Epithelial cell of proximal tubule (primary cell): ENCODE data around the gene CSRP3. TPM values are rescaled to one million over a fixed set of nuclear protein-coding genes. Genes with fewer than 3 reads are reported as not detected.
A peak's percentile ranks its signal among the peaks of the same experiment; 100 is the strongest.

Source experiments
- DNase-seq: peaks from one replicate; pipeline ENCODE4 v3.0.0-alpha.2; 2011; ENCODE audit warnings: low read depth
- H3K4me3 ChIP-seq: 2 replicates; pipeline ENCODE4 v1.5.1; 2011; ENCODE audit warnings: low read depth, mild to moderate bottlenecking, low read length
- CTCF ChIP-seq: conservative IDR thresholded peaks from 2 replicates; pipeline ENCODE4 v1.5.1; 2012; ENCODE audit warnings: low read depth, mild to moderate bottlenecking, low read length
- total RNA-seq: library from RNA; depleted of rRNA; stranded (reverse); fragments of >200 nt; gene quantifications from 2 replicates; pipeline ENCODE4 v1.2.3, GENCODE V29; 2015

CSRP3 gene
- total RNA-seq, 1 donor from 2014 or later = not detected

GRCh38 chr11:19243143-19243542 lies 41.4 kb upstream of the CSRP3 start:
- DNase-seq = no peak
- H3K4me3 ChIP-seq = no peak overlapping the region
- no peak for TF ChIP-seq CTCF

GRCh38 chr11:19242179-19242932 lies 40.6 kb upstream of the CSRP3 start:
- DNase-seq = no peak
- H3K4me3 ChIP-seq = peak overlapping the region; percentile 94
- no peak for TF ChIP-seq CTCF

- TF ChIP-seq CTCF = no peak
- DNase-seq = no peak
- H3K4me3 ChIP-seq = peak overlapping the region; percentile 94
Observed at GRCh38 chr11:19241260-19242178, 39.7 kb upstream of the CSRP3 start.

- peak; percentile 48 for DNase-seq
- peak within 1 kb of the TSS; percentile 94 for H3K4me3 ChIP-seq
- TF ChIP-seq CTCF = no peak
Observed at GRCh38 chr11:19240420-19241259, 38.9 kb upstream of the CSRP3 start, which contains the start of gene E2F8. TSS of gene E2F8 (minus strand) at chr11:19240945. CDS start at chr11:19240121, 824 bp downstream.

- no peak for DNase-seq
- no peak for TF ChIP-seq CTCF
- no peak overlapping the region for H3K4me3 ChIP-seq
Observed at GRCh38 chr11:19239039-19239438, 37.3 kb upstream of the CSRP3 start.

GRCh38 chr11:19237813-19238212 lies 36.0 kb upstream of the CSRP3 start:
- DNase-seq = no peak
- no peak for TF ChIP-seq CTCF

More at GRCh38 chr11:19237813-19238212, 36.0 kb upstream of the CSRP3 start:
- no peak overlapping the region for H3K4me3 ChIP-seq
